HCT116 (cell line): Measurements from ENCODE around the gene EIF4G3. TPM values are rescaled to one million over a fixed set of nuclear protein-coding genes. Genes with fewer than 3 reads are reported as not detected.

Source experiments
- ATAC-seq: fragments of 200-7000 bp; cut with Tn5 transposase; 2 replicates; pipeline ENCODE4 v1.9.1; 2020; ENCODE audit warnings: mild to moderate bottlenecking, moderate library complexity
- BruUV-seq: library from RNA; stranded (reverse); fragments of 400-500 nt; replicated peaks from 2 replicates; lab custom pipeline; 2021; lab: Mats Ljungman, UMichigan
- CTCF ChIA-PET: fragments of 300-600 bp; sonication (Branson Sonifier 250); formaldehyde crosslinking; loops from one replicate; lab custom pipeline; 2021; ENCODE audit warnings: antibody characterized with exemption; lab: Charles Lee
- POLR2A ChIA-PET: fragments of 300-600, 350-600 bp; sonication (Branson Sonifier 250); formaldehyde crosslinking; loops from one replicate; lab custom pipeline; 2021; ENCODE audit warnings: antibody characterized with exemption; lab: Charles Lee
- RAD21 ChIA-PET, 2 experiments: fragments of 300-600 bp; sonication (Branson Sonifier 250); formaldehyde crosslinking; loops; one replicate each; lab custom pipeline; 2023; ENCODE audit warnings: low total read pairs in 2 of 2; ENCODE audit not compliant: uncharacterized antibody in 2 of 2, unreplicated experiment in 2 of 2, low non-redundant PET in 1 of 2; lab: Charles Lee
- DNase-seq: peaks from one replicate; pipeline ENCODE4 v3.0.0-alpha.2; 2010; ENCODE audit warnings: low read depth, low spot score
- H2AFZ ChIP-seq: fragments of 200-600 bp; shearing (Covaris generic), sonication (generic); 2 replicates; pipeline ENCODE4 v1.6.1; 2017; ENCODE audit warnings: low read depth, mixed run types, mixed read lengths, antibody characterized with exemption, low read length; ENCODE audit not compliant: poor library complexity, severe bottlenecking
- H3K27ac ChIP-seq: 2 replicates; pipeline ENCODE4 v1.5.1; 2012; ENCODE audit warnings: low read depth, low read length
- H3K27me3 ChIP-seq: fragments of 200-600 bp; sonication (generic); 2 replicates; pipeline ENCODE4 v1.6.1; 2016; ENCODE audit warnings: mixed run types, low read length, mixed read lengths; ENCODE audit not compliant: insufficient read depth
- H3K36me3 ChIP-seq, 2 experiments: fragments of 200-500 bp in 1 of 2; fragments of 200-600 bp in 1 of 2; sonication (Bioruptor generic) in 1 of 2; sonication (generic) in 1 of 2; 2 replicates each; pipeline versions ENCODE4 v1.5.1 to v1.6.1; 2014 to 2016; ENCODE audit warnings: low read length in 2 of 2, inconsistent platforms in 1 of 2, mixed read lengths in 1 of 2, mixed run types in 1 of 2; ENCODE audit not compliant: insufficient read depth in 2 of 2, control insufficient read depth in 1 of 2
- H3K4me1 ChIP-seq, 2 experiments: fragments of 200-600 bp in 1 of 2; sonication (generic) in 1 of 2; 2 replicates each; pipeline versions ENCODE4 v1.5.1 to v1.6.1; 2012 to 2017; ENCODE audit warnings: low read length in 2 of 2, inconsistent platforms in 1 of 2, mild to moderate bottlenecking in 1 of 2, mixed read lengths in 1 of 2, mixed run types in 1 of 2, moderate library complexity in 1 of 2; ENCODE audit not compliant: insufficient read depth in 2 of 2, control insufficient read depth in 1 of 2
- H3K4me2 ChIP-seq: fragments of 200-600 bp; sonication (generic); 2 replicates; pipeline ENCODE4 v1.6.1; 2017; ENCODE audit warnings: mixed run types, low read length, mixed read lengths
- H3K4me3 ChIP-seq, 2 experiments: fragments of 200-600 bp in 1 of 2; sonication (generic) in 1 of 2; replicated peaks in 1 of 2; 2 replicates each; pipeline ENCODE4 v1.5.1; 2011 to 2016; ENCODE audit warnings: low read length in 2 of 2, control low read depth in 1 of 2, low read depth in 1 of 2, mild to moderate bottlenecking in 1 of 2, mixed read lengths in 1 of 2, mixed run types in 1 of 2
- H3K79me2 ChIP-seq: fragments of 200-600 bp; sonication (generic); 2 replicates; pipeline ENCODE4 v1.6.1; 2017; ENCODE audit warnings: mild to moderate bottlenecking, mixed run types, low read length, moderate library complexity, mixed read lengths; ENCODE audit not compliant: insufficient read depth
- H3K9ac ChIP-seq: fragments of 200-600 bp; sonication (generic); 2 replicates; pipeline ENCODE4 v1.6.1; 2016; ENCODE audit warnings: low read length, mixed read lengths
- H3K9me2 ChIP-seq: fragments of 200-600 bp; sonication (generic), shearing (Covaris generic); 2 replicates; pipeline ENCODE4 v1.6.1; 2017; ENCODE audit warnings: mixed run types, mild to moderate bottlenecking, moderate library complexity; ENCODE audit not compliant: insufficient read depth
- H3K9me3 ChIP-seq, 2 experiments: fragments of 200-500 bp in 1 of 2; fragments of 200-600 bp in 1 of 2; sonication (Bioruptor generic) in 1 of 2; sonication (generic) in 1 of 2; 2 replicates each; pipeline ENCODE4 v1.6.1; 2014 to 2017; ENCODE audit warnings: low read length in 2 of 2, mixed read lengths in 2 of 2, inconsistent platforms in 1 of 2, low read depth in 1 of 2, mild to moderate bottlenecking in 1 of 2, mixed run types in 1 of 2, moderate library complexity in 1 of 2; ENCODE audit not compliant: control insufficient read depth in 1 of 2, insufficient read depth in 1 of 2
- H4K20me1 ChIP-seq: fragments of 200-600 bp; sonication (generic), shearing (Covaris generic); 2 replicates; pipeline ENCODE4 v1.6.1; 2017; ENCODE audit warnings: mixed run types, mild to moderate bottlenecking, moderate library complexity; ENCODE audit not compliant: insufficient read depth
- CEBPB ChIP-seq: IDR thresholded peaks from 2 replicates; pipeline ENCODE4 v1.6.1; 2012; ENCODE audit warnings: low read depth
- ELF1 ChIP-seq: IDR thresholded peaks from 2 replicates; pipeline ENCODE4 v1.6.1; 2012; ENCODE audit warnings: low read depth, borderline replicate concordance
- EZH2 ChIP-seq: fragments of 200-600 bp; sonication (generic); IDR thresholded peaks from 2 replicates; pipeline ENCODE4 v1.6.1; 2017; ENCODE audit warnings: antibody characterized with exemption, mixed run types
- FOSL1 ChIP-seq: IDR thresholded peaks from 2 replicates; pipeline ENCODE4 v1.6.1; 2012; ENCODE audit warnings: low read depth
- JUND ChIP-seq: IDR thresholded peaks from 2 replicates; pipeline ENCODE4 v1.6.1; 2012
- POLR2A ChIP-seq: IDR thresholded peaks from 2 replicates; pipeline ENCODE4 v1.7.0; 2011; ENCODE audit warnings: borderline replicate concordance; ENCODE audit not compliant: insufficient read depth, insufficient read length; ENCODE audit errors: extremely low read depth
- SP1 ChIP-seq: IDR thresholded peaks from 2 replicates; pipeline ENCODE4 v1.6.1; 2012; ENCODE audit warnings: low read depth
- SRF ChIP-seq: IDR thresholded peaks from 2 replicates; pipeline ENCODE4 v1.6.1; 2012; ENCODE audit warnings: low read depth
- YY1 ChIP-seq: IDR thresholded peaks from 2 replicates; pipeline ENCODE4 v1.6.1; 2011; ENCODE audit warnings: low read length, low read depth, moderate library complexity, mild to moderate bottlenecking; ENCODE audit not compliant: insufficient replicate concordance; ENCODE audit errors: extremely low read depth
- intact Hi-C: fragments of 100-400 bp; cut with micrococcal nuclease; formaldehyde crosslinking; loops from 2 replicates; pipeline ENCODE4 v1.10.0; 2022
- total RNA-seq: library from RNA; stranded (reverse); gene quantifications from one replicate; pipeline ENCODE4 v1.2.1, GENCODE V29; 2021; ENCODE audit not compliant: unreplicated experiment
- TF ChIP-seq, protein P1 (sequence below): IDR thresholded peaks from 2 replicates; pipeline ENCODE4 v1.6.1; 2011; ENCODE audit warnings: mild to moderate bottlenecking, low read length, moderate library complexity; ENCODE audit not compliant: insufficient replicate concordance; ENCODE audit errors: extremely low read depth
- TF ChIP-seq, protein P2 (sequence below): IDR thresholded peaks from 2 replicates; pipeline ENCODE4 v1.6.1; 2012; ENCODE audit warnings: low read depth

The EIF4G3 gene
- total RNA-seq, 1 experiment from 2014 or later: 40.1 TPM

DNA sequence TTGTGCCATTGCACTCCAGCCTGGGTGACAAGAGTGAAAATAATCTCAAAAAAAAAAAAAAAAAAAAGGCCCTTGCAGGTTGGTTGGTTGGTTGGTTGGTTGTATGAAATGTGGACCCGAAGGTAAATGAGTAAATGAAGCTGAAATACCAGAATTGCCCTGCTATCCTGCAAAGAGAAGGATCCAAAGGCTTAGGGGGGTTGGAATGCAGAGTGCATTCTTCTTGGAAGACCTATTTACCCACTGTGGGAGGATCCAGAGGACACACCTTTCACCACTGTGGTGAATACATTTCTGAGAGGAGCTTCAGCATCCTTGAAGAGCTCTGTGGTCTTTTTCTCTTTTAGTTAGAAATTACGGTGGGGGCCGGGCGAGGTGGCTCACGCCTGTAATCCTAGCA is 28.7 kb upstream of the EIF4G3 start:
- no peak for TF ChIP-seq SP1
- no peak for TF ChIP-seq YY1
- no peak for TF ChIP-seq EZH2
- no peak for TF ChIP-seq JUND
- TF ChIP-seq CEBPB: no peak
- no peak for TF ChIP-seq SRF
- TF ChIP-seq FOSL1: no peak
- TF ChIP-seq, protein P1, sequence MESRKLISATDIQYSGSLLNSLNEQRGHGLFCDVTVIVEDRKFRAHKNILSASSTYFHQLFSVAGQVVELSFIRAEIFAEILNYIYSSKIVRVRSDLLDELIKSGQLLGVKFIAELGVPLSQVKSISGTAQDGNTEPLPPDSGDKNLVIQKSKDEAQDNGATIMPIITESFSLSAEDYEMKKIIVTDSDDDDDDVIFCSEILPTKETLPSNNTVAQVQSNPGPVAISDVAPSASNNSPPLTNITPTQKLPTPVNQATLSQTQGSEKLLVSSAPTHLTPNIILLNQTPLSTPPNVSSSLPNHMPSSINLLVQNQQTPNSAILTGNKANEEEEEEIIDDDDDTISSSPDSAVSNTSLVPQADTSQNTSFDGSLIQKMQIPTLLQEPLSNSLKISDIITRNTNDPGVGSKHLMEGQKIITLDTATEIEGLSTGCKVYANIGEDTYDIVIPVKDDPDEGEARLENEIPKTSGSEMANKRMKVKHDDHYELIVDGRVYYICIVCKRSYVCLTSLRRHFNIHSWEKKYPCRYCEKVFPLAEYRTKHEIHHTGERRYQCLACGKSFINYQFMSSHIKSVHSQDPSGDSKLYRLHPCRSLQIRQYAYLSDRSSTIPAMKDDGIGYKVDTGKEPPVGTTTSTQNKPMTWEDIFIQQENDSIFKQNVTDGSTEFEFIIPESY: no peak
- TF ChIP-seq ELF1: no peak
- TF ChIP-seq POLR2A: no peak
- TF ChIP-seq, protein P2, sequence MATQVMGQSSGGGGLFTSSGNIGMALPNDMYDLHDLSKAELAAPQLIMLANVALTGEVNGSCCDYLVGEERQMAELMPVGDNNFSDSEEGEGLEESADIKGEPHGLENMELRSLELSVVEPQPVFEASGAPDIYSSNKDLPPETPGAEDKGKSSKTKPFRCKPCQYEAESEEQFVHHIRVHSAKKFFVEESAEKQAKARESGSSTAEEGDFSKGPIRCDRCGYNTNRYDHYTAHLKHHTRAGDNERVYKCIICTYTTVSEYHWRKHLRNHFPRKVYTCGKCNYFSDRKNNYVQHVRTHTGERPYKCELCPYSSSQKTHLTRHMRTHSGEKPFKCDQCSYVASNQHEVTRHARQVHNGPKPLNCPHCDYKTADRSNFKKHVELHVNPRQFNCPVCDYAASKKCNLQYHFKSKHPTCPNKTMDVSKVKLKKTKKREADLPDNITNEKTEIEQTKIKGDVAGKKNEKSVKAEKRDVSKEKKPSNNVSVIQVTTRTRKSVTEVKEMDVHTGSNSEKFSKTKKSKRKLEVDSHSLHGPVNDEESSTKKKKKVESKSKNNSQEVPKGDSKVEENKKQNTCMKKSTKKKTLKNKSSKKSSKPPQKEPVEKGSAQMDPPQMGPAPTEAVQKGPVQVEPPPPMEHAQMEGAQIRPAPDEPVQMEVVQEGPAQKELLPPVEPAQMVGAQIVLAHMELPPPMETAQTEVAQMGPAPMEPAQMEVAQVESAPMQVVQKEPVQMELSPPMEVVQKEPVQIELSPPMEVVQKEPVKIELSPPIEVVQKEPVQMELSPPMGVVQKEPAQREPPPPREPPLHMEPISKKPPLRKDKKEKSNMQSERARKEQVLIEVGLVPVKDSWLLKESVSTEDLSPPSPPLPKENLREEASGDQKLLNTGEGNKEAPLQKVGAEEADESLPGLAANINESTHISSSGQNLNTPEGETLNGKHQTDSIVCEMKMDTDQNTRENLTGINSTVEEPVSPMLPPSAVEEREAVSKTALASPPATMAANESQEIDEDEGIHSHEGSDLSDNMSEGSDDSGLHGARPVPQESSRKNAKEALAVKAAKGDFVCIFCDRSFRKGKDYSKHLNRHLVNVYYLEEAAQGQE: no peak
- Histone ChIP-seq H3K4me1 (no peaks in the 10 kb centered on the region), H3K27me3 (no peaks in the 10 kb centered on the region), H3K4me3 (no peak overlapping the region), H3K9me2 (no peaks in the 10 kb centered on the region), H3K79me2 (no peaks in the 10 kb centered on the region), H3K4me2 (no peak overlapping the region), H4K20me1 (no peaks in the 10 kb centered on the region), H3K9me3 (no peaks in the 10 kb centered on the region), H3K27ac (no peak overlapping the region), H2AFZ (no peak overlapping the region), H3K9ac (no peak overlapping the region), H3K36me3 (no peaks in the 10 kb centered on the region)
- no peak for ATAC-seq
- intact Hi-C loops: no loop called here
- POLR2A ChIA-PET: interaction anchor here (0.6 kb wide), 1 partner anchor 223 kb away, joined by 4 read pairs; no protein-coding TSS in a partner anchor
- no TSS peak for BruUV-seq
- DNase-seq: no peak
- CTCF ChIA-PET: interaction anchor here (1.0 kb wide), 1 partner anchor 13 kb away, joined by 4 read pairs; no protein-coding TSS in a partner anchor
- RAD21 ChIA-PET: no interaction called here
